ENCODE results near the gene MRPL11.

DNA sequence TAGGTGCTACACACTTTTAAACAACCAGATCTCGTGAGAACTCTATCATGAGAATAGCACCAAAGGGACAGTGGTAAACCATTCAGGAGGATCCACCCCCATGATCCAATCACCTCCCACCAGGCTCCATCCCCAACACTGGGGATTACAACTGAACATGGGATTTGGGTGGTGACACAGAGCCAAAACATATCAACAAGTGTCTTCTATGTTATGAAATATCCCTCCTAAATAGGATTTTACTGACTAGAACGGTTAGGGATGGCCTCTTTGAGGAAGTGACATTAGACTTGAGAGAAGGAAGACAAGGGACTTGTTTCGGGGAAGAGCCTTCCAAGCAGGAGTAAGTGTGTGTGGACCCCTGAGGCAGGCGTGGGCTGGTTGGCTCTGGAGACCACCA lies 11.9 kb upstream of the MRPL11 start:
- TF ChIP-seq, protein P1, sequence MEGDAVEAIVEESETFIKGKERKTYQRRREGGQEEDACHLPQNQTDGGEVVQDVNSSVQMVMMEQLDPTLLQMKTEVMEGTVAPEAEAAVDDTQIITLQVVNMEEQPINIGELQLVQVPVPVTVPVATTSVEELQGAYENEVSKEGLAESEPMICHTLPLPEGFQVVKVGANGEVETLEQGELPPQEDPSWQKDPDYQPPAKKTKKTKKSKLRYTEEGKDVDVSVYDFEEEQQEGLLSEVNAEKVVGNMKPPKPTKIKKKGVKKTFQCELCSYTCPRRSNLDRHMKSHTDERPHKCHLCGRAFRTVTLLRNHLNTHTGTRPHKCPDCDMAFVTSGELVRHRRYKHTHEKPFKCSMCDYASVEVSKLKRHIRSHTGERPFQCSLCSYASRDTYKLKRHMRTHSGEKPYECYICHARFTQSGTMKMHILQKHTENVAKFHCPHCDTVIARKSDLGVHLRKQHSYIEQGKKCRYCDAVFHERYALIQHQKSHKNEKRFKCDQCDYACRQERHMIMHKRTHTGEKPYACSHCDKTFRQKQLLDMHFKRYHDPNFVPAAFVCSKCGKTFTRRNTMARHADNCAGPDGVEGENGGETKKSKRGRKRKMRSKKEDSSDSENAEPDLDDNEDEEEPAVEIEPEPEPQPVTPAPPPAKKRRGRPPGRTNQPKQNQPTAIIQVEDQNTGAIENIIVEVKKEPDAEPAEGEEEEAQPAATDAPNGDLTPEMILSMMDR (IDR thresholded peaks at IDR 0.05): no peak
- no peak for TF ChIP-seq POLR2A (IDR thresholded peaks at IDR 0.05)
